Keratinocyte (primary cell): ENCODE measurements around the gene SNX30. TPM values are rescaled to one million over a fixed set of nuclear protein-coding genes. Genes with fewer than 3 reads are reported as not detected.

Source experiments
- DNase-seq: peaks from one replicate; pipeline ENCODE4 v3.0.0-alpha.2; 2011; ENCODE audit warnings: low read depth, missing footprints, low spot score
- FAIRE-seq: peaks from 2 replicates; lab custom pipeline; 2011; peaks lifted over from hg19 to GRCh38; lab: Jason Lieb, UNC
- H2AFZ ChIP-seq: 2 replicates; pipeline ENCODE4 v1.6.0; 2012; ENCODE audit warnings: low read length, control low read depth, inconsistent platforms; ENCODE audit not compliant: control insufficient read depth
- H3K27ac ChIP-seq: 2 replicates; pipeline ENCODE4 v1.5.1; 2011; ENCODE audit warnings: low read length; ENCODE audit not compliant: control insufficient read depth, insufficient read depth
- H3K27me3 ChIP-seq: 3 replicates; pipeline ENCODE4 v1.6.0; 2011; ENCODE audit warnings: low read length; ENCODE audit not compliant: control insufficient read depth, insufficient read depth; ENCODE audit errors: extremely low read depth
- H3K36me3 ChIP-seq, 2 experiments: 2 replicates in 1 of 2; 3 replicates in 1 of 2; pipeline ENCODE4 v1.5.1; 2011; ENCODE audit warnings: low read length in 2 of 2, mild to moderate bottlenecking in 1 of 2; ENCODE audit not compliant: control insufficient read depth in 2 of 2, insufficient read depth in 2 of 2; ENCODE audit errors: extremely low read depth in 1 of 2
- H3K4me1 ChIP-seq: 3 replicates; pipeline ENCODE4 v1.5.1; 2011; ENCODE audit warnings: low read length; ENCODE audit not compliant: control insufficient read depth, insufficient read depth; ENCODE audit errors: extremely low read depth
- H3K4me2 ChIP-seq: 3 replicates; pipeline ENCODE4 v1.6.0; 2011; ENCODE audit warnings: low read depth, low read length; ENCODE audit not compliant: control insufficient read depth, insufficient read depth; ENCODE audit errors: extremely low read depth
- H3K4me3 ChIP-seq, 3 experiments: fragments of 200-600 bp in 1 of 3; sonication (generic) in 1 of 3; 2 replicates in 2 of 3; 3 replicates in 1 of 3; pipeline ENCODE4 v1.5.1; 2011 to 2016; ENCODE audit warnings: low read length in 3 of 3, mild to moderate bottlenecking in 3 of 3, control low read depth in 2 of 3, inconsistent platforms in 1 of 3, low read depth in 1 of 3, mixed read lengths in 1 of 3, mixed run types in 1 of 3, moderate library complexity in 1 of 3; ENCODE audit not compliant: control insufficient read depth in 2 of 3, insufficient read depth in 2 of 3; ENCODE audit errors: extremely low read depth in 1 of 3
- H3K79me2 ChIP-seq: 2 replicates; pipeline ENCODE4 v1.6.0; 2012; ENCODE audit warnings: low read length; ENCODE audit not compliant: control insufficient read depth, insufficient read depth
- H3K9ac ChIP-seq: 3 replicates; pipeline ENCODE4 v1.6.0; 2011; ENCODE audit warnings: low read length; ENCODE audit not compliant: control insufficient read depth, insufficient read depth; ENCODE audit errors: extremely low read depth
- H3K9me1 ChIP-seq: 3 replicates; pipeline ENCODE4 v1.6.0; 2011; ENCODE audit warnings: low read length; ENCODE audit not compliant: control insufficient read depth, insufficient read depth; ENCODE audit errors: extremely low read depth
- H3K9me3 ChIP-seq: 2 replicates; pipeline ENCODE4 v1.5.1; 2012; ENCODE audit warnings: low read depth, low read length; ENCODE audit not compliant: control insufficient read depth
- H4K20me1 ChIP-seq: 3 replicates; pipeline ENCODE4 v1.6.0; 2011; ENCODE audit warnings: low read length; ENCODE audit not compliant: control insufficient read depth, insufficient read depth; ENCODE audit errors: extremely low read depth
- CTCF ChIP-seq, 3 experiments: IDR thresholded peaks in 1 of 3; conservative IDR thresholded peaks in 1 of 3; optimal IDR thresholded peaks in 1 of 3; 2 replicates in 2 of 3; 3 replicates in 1 of 3; pipeline versions ENCODE3 to v1.5.1; 2011; ENCODE audit warnings: low read length in 3 of 3, mild to moderate bottlenecking in 3 of 3, moderate library complexity in 2 of 3, control low read depth in 1 of 3, inconsistent platforms in 1 of 3; ENCODE audit not compliant: insufficient read depth in 2 of 3; ENCODE audit errors: extremely low read depth in 1 of 3
- EZH2 ChIP-seq: IDR thresholded peaks from one replicate; pipeline ENCODE4 v1.6.1; 2012; ENCODE audit warnings: inconsistent platforms, mild to moderate bottlenecking, low read length, moderate library complexity
- dilution Hi-C: fragments of 300-500 bp; cut with MboI; formaldehyde crosslinking; loops from one replicate; pipeline ENCODE4 v1.7.0; 2020; ENCODE audit warnings: low sequenced_read_pairs; ENCODE audit not compliant: extremely low pct_ligation_motif_present
- polyA plus RNA-seq, 5 experiments: library from polyadenylated mRNA; depleted of rRNA in 3 of 5; stranded (reverse) in 3 of 5; stranded (forward) in 1 of 5; unstranded in 1 of 5; fragments of >200 nt; gene quantifications; 1 replicate in 1 of 5; 2 replicates in 3 of 5; 3 replicates in 1 of 5; pipeline versions ENCODE4 v1.2.1 to v1.2.3, GENCODE V29; 2011 to 2012; ENCODE audit warnings: missing spikeins in 2 of 5, low read depth in 1 of 5, low replicate concordance in 1 of 5

The SNX30 gene
- polyA plus RNA-seq, 1 donor (not counting 4 experiments of a cell fraction or from before 2014, with no cell fraction given), result 9.0 TPM

GRCh38 chr9:112774006-112774996, 23.7 kb downstream of the SNX30 start:
- Histone ChIP-seq H3K9me1 (no peaks in the 10 kb centered on the region), H3K27me3 (no peaks in the 10 kb centered on the region), H3K79me2 (peaks cover 18% of the 10 kb centered on the region), H3K4me2 (no peak overlapping the region), H3K27ac (no peak overlapping the region), H4K20me1 (no peaks in the 10 kb centered on the region), H3K4me1 (peaks cover 5% of the 10 kb centered on the region), H3K36me3 (peaks cover 0 to 5% of the 10 kb centered on the region in 2 experiments), H2AFZ (no peak overlapping the region), H3K9ac (no peak overlapping the region), H3K9me3 (no peaks in the 10 kb centered on the region), H3K4me3 (no peak overlapping the region)
- dilution Hi-C loops, result no loop called here
- DNase-seq (no peak), FAIRE-seq (no peak)
- TF ChIP-seq EZH2, result no peak
- TF ChIP-seq CTCF (optimal IDR thresholded peaks at IDR 0.05 in 1 of 3, IDR thresholded peaks at IDR 0.05 in 1 of 3, conservative IDR thresholded peaks at IDR 0.05 in 1 of 3; ENCODE audit: extremely low read depth in 1 of 3, insufficient read depth in 2 of 3, low read length in 3 of 3), result no peak

GRCh38 chr9:112777914-112778313, 27.4 kb downstream of the SNX30 start:
- Histone ChIP-seq H3K27me3 (no peaks in the 10 kb centered on the region), H3K9ac (no peak overlapping the region), H3K4me3 (no peak overlapping the region), H4K20me1 (no peaks in the 10 kb centered on the region), H3K4me1 (peaks cover 5% of the 10 kb centered on the region), H3K36me3 (peaks cover 0 to 5% of the 10 kb centered on the region in 2 experiments), H2AFZ (no peak overlapping the region), H3K4me2 (no peak overlapping the region), H3K9me3 (no peaks in the 10 kb centered on the region), H3K79me2 (peaks cover 11% of the 10 kb centered on the region), H3K27ac (no peak overlapping the region), H3K9me1 (no peaks in the 10 kb centered on the region)
- peak; percentile 9 for FAIRE-seq
- TF ChIP-seq CTCF (optimal IDR thresholded peaks at IDR 0.05 in 1 of 3, IDR thresholded peaks at IDR 0.05 in 1 of 3, conservative IDR thresholded peaks at IDR 0.05 in 1 of 3; ENCODE audit: extremely low read depth in 1 of 3, insufficient read depth in 2 of 3, low read length in 3 of 3) (no peak), EZH2 (no peak)
- dilution Hi-C loops, result no loop called here
- no peak for DNase-seq
